Ishikawa (cell line): ENCODE measurements around the gene MTG2.

Source experiments
- CEBPB ChIP-seq: IDR thresholded peaks from 2 replicates; pipeline ENCODE4 v1.6.1; 2012
- CREB1 ChIP-seq: IDR thresholded peaks from 2 replicates; pipeline ENCODE4 v1.6.1; 2012; ENCODE audit warnings: low read depth
- EGR1 ChIP-seq: IDR thresholded peaks from 2 replicates; pipeline ENCODE4 v1.6.1; 2012
- EP300 ChIP-seq: IDR thresholded peaks from 2 replicates; pipeline ENCODE4 v1.6.1; 2012; ENCODE audit warnings: borderline replicate concordance
- FOXM1 ChIP-seq: IDR thresholded peaks from 2 replicates; pipeline ENCODE4 v1.6.1; 2012; ENCODE audit warnings: low read depth, borderline replicate concordance
- MAX ChIP-seq: IDR thresholded peaks from 2 replicates; pipeline ENCODE4 v1.6.1; 2012
- NFIC ChIP-seq: IDR thresholded peaks from 2 replicates; pipeline ENCODE4 v1.6.1; 2012
- RAD21 ChIP-seq: IDR thresholded peaks from 2 replicates; pipeline ENCODE4 v1.6.1; 2012; ENCODE audit warnings: low read depth
- REST ChIP-seq: IDR thresholded peaks from 2 replicates; pipeline ENCODE4 v1.6.1; 2012; ENCODE audit warnings: low read depth, mild to moderate bottlenecking
- TAF1 ChIP-seq: IDR thresholded peaks from 2 replicates; pipeline ENCODE4 v1.6.1; 2012; ENCODE audit warnings: low read depth, mild to moderate bottlenecking
- TCF12 ChIP-seq: IDR thresholded peaks from 2 replicates; pipeline ENCODE4 v1.6.1; 2012; ENCODE audit warnings: low read depth
- TEAD4 ChIP-seq: IDR thresholded peaks from 2 replicates; pipeline ENCODE4 v1.6.1; 2012
- USF1 ChIP-seq: IDR thresholded peaks from 2 replicates; pipeline ENCODE4 v1.6.1; 2012
- YY1 ChIP-seq: IDR thresholded peaks from 2 replicates; pipeline ENCODE4 v1.6.1; 2012; ENCODE audit warnings: low read depth
- ZBTB7A ChIP-seq: IDR thresholded peaks from 2 replicates; pipeline ENCODE4 v1.6.1; 2012; ENCODE audit warnings: low read depth

The MTG2 gene

GRCh38 chr20:62163986-62164762 lies 18.7 kb upstream of the MTG2 start:
- no peak for TF ChIP-seq TEAD4
- no peak for TF ChIP-seq TCF12
- TF ChIP-seq TAF1, result no peak
- TF ChIP-seq CEBPB, result no peak
- no peak for TF ChIP-seq ZBTB7A

GRCh38 chr20:62164879-62165761 lies 17.7 kb upstream of the MTG2 start:
- TF ChIP-seq TEAD4 (no peak), EGR1 (no peak)

- TF ChIP-seq CEBPB (peak; percentile 89), TAF1 (no peak)
These were observed 16.9 kb upstream of the MTG2 start for GRCh38 chr20:62165762-62166399.

- TF ChIP-seq MAX (no peak), TAF1 (no peak), CREB1 (no peak), USF1 (no peak), TCF12 (no peak), CEBPB (no peak), EP300 (no peak), TEAD4 (no peak), FOXM1 (no peak), NFIC (no peak), REST (no peak), RAD21 (no peak), ZBTB7A (no peak)
These were observed 15.4 kb upstream of the MTG2 start for GRCh38 chr20:62167474-62167873.

GRCh38 chr20:62168061-62168460 lies 14.8 kb upstream of the MTG2 start:
- TF ChIP-seq CEBPB (no peak), REST (no peak), EP300 (no peak), RAD21 (no peak), CREB1 (no peak), ZBTB7A (no peak), TEAD4 (no peak), EGR1 (no peak), NFIC (no peak), MAX (no peak), YY1 (no peak), FOXM1 (no peak), TCF12 (no peak), USF1 (no peak), TAF1 (no peak)
